Keratinocyte (primary cell): ENCODE measurements around the gene ST6GALNAC6. TPM values are rescaled to one million over a fixed set of nuclear protein-coding genes. Genes with fewer than 3 reads are reported as not detected.

Experiments used
- DNase-seq: peaks from one replicate; pipeline ENCODE4 v3.0.0-alpha.2; 2011; ENCODE audit warnings: low read depth, missing footprints, low spot score
- FAIRE-seq: peaks from 2 replicates; lab custom pipeline; 2011; peaks lifted over from hg19 to GRCh38; lab: Jason Lieb, UNC
- H2AFZ ChIP-seq: 2 replicates; pipeline ENCODE4 v1.6.0; 2012; ENCODE audit warnings: low read length, control low read depth, inconsistent platforms; ENCODE audit not compliant: control insufficient read depth
- H3K27ac ChIP-seq: 2 replicates; pipeline ENCODE4 v1.5.1; 2011; ENCODE audit warnings: low read length; ENCODE audit not compliant: control insufficient read depth, insufficient read depth
- H3K27me3 ChIP-seq: 3 replicates; pipeline ENCODE4 v1.6.0; 2011; ENCODE audit warnings: low read length; ENCODE audit not compliant: control insufficient read depth, insufficient read depth; ENCODE audit errors: extremely low read depth
- H3K36me3 ChIP-seq, 2 experiments: 2 replicates in 1 of 2; 3 replicates in 1 of 2; pipeline ENCODE4 v1.5.1; 2011; ENCODE audit warnings: low read length in 2 of 2, mild to moderate bottlenecking in 1 of 2; ENCODE audit not compliant: control insufficient read depth in 2 of 2, insufficient read depth in 2 of 2; ENCODE audit errors: extremely low read depth in 1 of 2
- H3K4me1 ChIP-seq: 3 replicates; pipeline ENCODE4 v1.5.1; 2011; ENCODE audit warnings: low read length; ENCODE audit not compliant: control insufficient read depth, insufficient read depth; ENCODE audit errors: extremely low read depth
- H3K4me2 ChIP-seq: 3 replicates; pipeline ENCODE4 v1.6.0; 2011; ENCODE audit warnings: low read depth, low read length; ENCODE audit not compliant: control insufficient read depth, insufficient read depth; ENCODE audit errors: extremely low read depth
- H3K4me3 ChIP-seq, 3 experiments: fragments of 200-600 bp in 1 of 3; sonication (generic) in 1 of 3; 2 replicates in 2 of 3; 3 replicates in 1 of 3; pipeline ENCODE4 v1.5.1; 2011 to 2016; ENCODE audit warnings: low read length in 3 of 3, mild to moderate bottlenecking in 3 of 3, control low read depth in 2 of 3, inconsistent platforms in 1 of 3, low read depth in 1 of 3, mixed read lengths in 1 of 3, mixed run types in 1 of 3, moderate library complexity in 1 of 3; ENCODE audit not compliant: control insufficient read depth in 2 of 3, insufficient read depth in 2 of 3; ENCODE audit errors: extremely low read depth in 1 of 3
- H3K79me2 ChIP-seq: 2 replicates; pipeline ENCODE4 v1.6.0; 2012; ENCODE audit warnings: low read length; ENCODE audit not compliant: control insufficient read depth, insufficient read depth
- H3K9ac ChIP-seq: 3 replicates; pipeline ENCODE4 v1.6.0; 2011; ENCODE audit warnings: low read length; ENCODE audit not compliant: control insufficient read depth, insufficient read depth; ENCODE audit errors: extremely low read depth
- H3K9me1 ChIP-seq: 3 replicates; pipeline ENCODE4 v1.6.0; 2011; ENCODE audit warnings: low read length; ENCODE audit not compliant: control insufficient read depth, insufficient read depth; ENCODE audit errors: extremely low read depth
- H3K9me3 ChIP-seq: 2 replicates; pipeline ENCODE4 v1.5.1; 2012; ENCODE audit warnings: low read depth, low read length; ENCODE audit not compliant: control insufficient read depth
- H4K20me1 ChIP-seq: 3 replicates; pipeline ENCODE4 v1.6.0; 2011; ENCODE audit warnings: low read length; ENCODE audit not compliant: control insufficient read depth, insufficient read depth; ENCODE audit errors: extremely low read depth
- CTCF ChIP-seq, 3 experiments: IDR thresholded peaks in 1 of 3; conservative IDR thresholded peaks in 1 of 3; optimal IDR thresholded peaks in 1 of 3; 2 replicates in 2 of 3; 3 replicates in 1 of 3; pipeline versions ENCODE3 to v1.5.1; 2011; ENCODE audit warnings: low read length in 3 of 3, mild to moderate bottlenecking in 3 of 3, moderate library complexity in 2 of 3, control low read depth in 1 of 3, inconsistent platforms in 1 of 3; ENCODE audit not compliant: insufficient read depth in 2 of 3; ENCODE audit errors: extremely low read depth in 1 of 3
- EZH2 ChIP-seq: IDR thresholded peaks from one replicate; pipeline ENCODE4 v1.6.1; 2012; ENCODE audit warnings: inconsistent platforms, mild to moderate bottlenecking, low read length, moderate library complexity
- dilution Hi-C: fragments of 300-500 bp; cut with MboI; formaldehyde crosslinking; loops from one replicate; pipeline ENCODE4 v1.7.0; 2020; ENCODE audit warnings: low sequenced_read_pairs; ENCODE audit not compliant: extremely low pct_ligation_motif_present
- polyA plus RNA-seq, 5 experiments: library from polyadenylated mRNA; depleted of rRNA in 3 of 5; stranded (reverse) in 3 of 5; stranded (forward) in 1 of 5; unstranded in 1 of 5; fragments of >200 nt; gene quantifications; 1 replicate in 1 of 5; 2 replicates in 3 of 5; 3 replicates in 1 of 5; pipeline versions ENCODE4 v1.2.1 to v1.2.3, GENCODE V29; 2011 to 2012; ENCODE audit warnings: missing spikeins in 2 of 5, low read depth in 1 of 5, low replicate concordance in 1 of 5

Gene ST6GALNAC6
- polyA plus RNA-seq, 1 donor (not counting 4 experiments of a cell fraction or from before 2014, with no cell fraction given), result 21.1 TPM

DNA sequence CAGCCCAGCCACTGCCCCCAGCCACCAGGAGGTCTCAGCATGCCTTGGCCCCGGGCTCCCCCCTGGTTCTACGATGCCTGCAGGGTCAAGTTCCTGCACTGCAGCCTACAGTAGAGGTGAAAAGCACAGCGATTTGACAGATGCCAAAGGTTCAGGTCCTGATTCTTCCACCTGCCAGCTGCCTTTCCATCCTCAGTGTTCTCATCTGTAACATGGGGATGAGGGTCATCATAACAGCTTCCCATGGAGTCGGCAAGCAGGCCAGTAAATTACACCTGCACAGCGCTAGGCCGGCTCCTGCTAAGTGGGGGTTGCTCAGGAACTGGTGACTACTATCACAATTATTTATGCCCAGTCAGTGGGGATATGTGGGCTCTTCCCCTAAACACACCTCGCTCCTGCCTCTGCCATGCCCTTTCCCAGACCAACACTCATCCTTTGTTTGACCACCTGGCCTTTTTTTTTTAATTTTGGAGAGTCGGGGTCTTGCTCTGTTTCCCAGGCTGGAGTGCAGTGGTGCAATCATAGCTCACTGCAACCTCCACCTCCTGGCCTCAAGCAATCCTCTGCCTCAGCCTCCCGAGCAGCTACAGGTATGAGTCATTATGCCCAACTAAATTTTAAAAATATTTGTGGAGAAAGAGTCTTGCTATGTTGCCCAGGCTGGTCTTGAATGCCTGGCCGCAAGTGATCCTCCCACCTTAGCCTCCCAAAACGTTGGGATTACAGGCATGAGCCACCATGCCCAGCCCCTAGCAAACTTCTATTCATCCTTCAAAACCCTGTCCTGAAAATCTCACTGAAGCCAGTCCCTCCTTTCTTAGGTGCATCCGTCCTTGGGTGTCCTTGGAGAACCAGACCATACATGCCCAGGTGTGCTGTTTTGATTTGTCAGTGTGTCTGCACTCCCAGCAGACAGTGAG is 51.3 kb downstream of the ST6GALNAC6 start:
- H4K20me1 ChIP-seq, result no peaks in the 10 kb centered on the region
- no peak for TF ChIP-seq CTCF (optimal IDR thresholded peaks at IDR 0.05 in 1 of 3, IDR thresholded peaks at IDR 0.05 in 1 of 3, conservative IDR thresholded peaks at IDR 0.05 in 1 of 3; ENCODE audit: extremely low read depth in 1 of 3, insufficient read depth in 2 of 3, low read length in 3 of 3)
- no peak for TF ChIP-seq EZH2
- FAIRE-seq (no peak), DNase-seq (no peak)
- peaks cover 4% of the 10 kb centered on the region for H3K4me1 ChIP-seq
- peaks cover 10% of the 10 kb centered on the region for H3K9me3 ChIP-seq
- H3K9ac ChIP-seq, result no peak overlapping the region
- H3K27ac ChIP-seq, result no peak overlapping the region
- H3K9me1 ChIP-seq, result no peaks in the 10 kb centered on the region
- no peak overlapping the region for H3K4me2 ChIP-seq
- no peaks in the 10 kb centered on the region for H3K36me3 ChIP-seq
- H3K4me3 ChIP-seq, result no peak overlapping the region
- H3K27me3 ChIP-seq, result no peaks in the 10 kb centered on the region
- no peaks in the 10 kb centered on the region for H3K79me2 ChIP-seq
- dilution Hi-C loops, result no loop called here
- H2AFZ ChIP-seq, result no peak overlapping the region

DNA sequence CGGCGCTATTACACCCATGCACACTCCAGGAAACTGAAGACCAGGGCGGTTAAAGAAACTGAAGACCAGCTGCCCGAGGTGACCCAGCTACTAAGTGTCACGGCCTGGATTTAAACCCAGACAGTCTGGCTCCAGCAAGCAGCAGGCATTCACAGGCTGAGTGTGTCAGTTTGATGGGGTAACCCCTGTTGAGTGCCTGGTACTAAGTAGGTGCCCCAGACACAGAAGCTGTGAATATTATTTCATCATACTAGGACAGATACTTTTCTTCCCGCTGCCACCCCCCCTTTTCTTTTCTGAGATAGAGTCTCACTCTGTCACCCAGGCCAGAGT is 52.3 kb downstream of the ST6GALNAC6 start:
- H3K27ac ChIP-seq, result no peak overlapping the region
- dilution Hi-C loops, result no loop called here
- no peak overlapping the region for H3K4me2 ChIP-seq
- FAIRE-seq (no peak), DNase-seq (no peak)
- peaks cover 10% of the 10 kb centered on the region for H3K9me3 ChIP-seq
- no peak overlapping the region for H2AFZ ChIP-seq
- no peak overlapping the region for H3K9ac ChIP-seq
- H3K27me3 ChIP-seq, result no peaks in the 10 kb centered on the region
- no peaks in the 10 kb centered on the region for H4K20me1 ChIP-seq
- no peaks in the 10 kb centered on the region for H3K36me3 ChIP-seq
- H3K9me1 ChIP-seq, result no peaks in the 10 kb centered on the region
- peaks cover 4% of the 10 kb centered on the region for H3K4me1 ChIP-seq
- no peak overlapping the region for H3K4me3 ChIP-seq
- no peak for TF ChIP-seq CTCF (optimal IDR thresholded peaks at IDR 0.05 in 1 of 3, IDR thresholded peaks at IDR 0.05 in 1 of 3, conservative IDR thresholded peaks at IDR 0.05 in 1 of 3; ENCODE audit: extremely low read depth in 1 of 3, insufficient read depth in 2 of 3, low read length in 3 of 3)
- TF ChIP-seq EZH2, result no peak
- H3K79me2 ChIP-seq, result no peaks in the 10 kb centered on the region
